ENCODE results near the gene ABCC6.
"Not testable (repeated sequence)": the region's sequence is repeated elsewhere in the genome, so short reads cannot be mapped to it uniquely, and the experiment has no call there.

The ABCC6 gene

GRCh38 chr16:16237071-16237470, 13.8 kb upstream of the ABCC6 start:
- not testable (repeated sequence) for DNase-seq (ENCODE audit: low read depth); H3K4me3 ChIP-seq (ENCODE audit: low read depth, low read length)

GRCh38 chr16:16232692-16233061, 9.4 kb upstream of the ABCC6 start:
- not testable (repeated sequence) for DNase-seq (ENCODE audit: low read depth); H3K4me3 ChIP-seq (ENCODE audit: low read depth, low read length)

GRCh38 chr16:16223662-16224241, 458 bp upstream of the ABCC6 start:
- not testable (repeated sequence) for DNase-seq (ENCODE audit: low read depth)

GRCh38 chr16:16221382-16221781, 1.9 kb downstream of the ABCC6 start:
- not testable (repeated sequence) for DNase-seq (ENCODE audit: low read depth); H3K4me3 ChIP-seq (ENCODE audit: low read depth, low read length)

More at GRCh38 chr16:16223662-16224241, 458 bp upstream of the ABCC6 start:
- H3K4me3 ChIP-seq (ENCODE audit: low read depth, low read length) = peak overlapping the region; percentile 36

GRCh38 chr16:16220449-16220848, 2.8 kb downstream of the ABCC6 start:
- DNase-seq (ENCODE audit: low read depth); H3K4me3 ChIP-seq (ENCODE audit: low read depth, low read length): not testable (repeated sequence)

- not testable (repeated sequence) for DNase-seq (ENCODE audit: low read depth); H3K4me3 ChIP-seq (ENCODE audit: low read depth, low read length)
These were observed 4.5 kb downstream of the ABCC6 start for GRCh38 chr16:16218787-16219186.

- H3K4me3 ChIP-seq (ENCODE audit: low read depth, low read length); DNase-seq (ENCODE audit: low read depth): not testable (repeated sequence)
These were observed 4.9 kb downstream of the ABCC6 start for GRCh38 chr16:16218349-16218748.

GRCh38 chr16:16213863-16214293, 9.4 kb downstream of the ABCC6 start:
- peak; percentile 62 for DNase-seq (ENCODE audit: low read depth)
- H3K4me3 ChIP-seq (ENCODE audit: low read depth, low read length) = not testable (repeated sequence)

GRCh38 chr16:16211404-16211803, 11.9 kb downstream of the ABCC6 start:
- H3K4me3 ChIP-seq (ENCODE audit: low read depth, low read length); DNase-seq (ENCODE audit: low read depth): not testable (repeated sequence)

GRCh38 chr16:16208461-16208860, 14.8 kb downstream of the ABCC6 start:
- H3K4me3 ChIP-seq (ENCODE audit: low read depth, low read length); DNase-seq (ENCODE audit: low read depth): not testable (repeated sequence)

GRCh38 chr16:16207787-16208334, 15.4 kb downstream of the ABCC6 start:
- peak; percentile 69 for DNase-seq (ENCODE audit: low read depth)
- not testable (repeated sequence) for H3K4me3 ChIP-seq (ENCODE audit: low read depth, low read length)

- DNase-seq (ENCODE audit: low read depth) = peak; percentile 82
- not testable (repeated sequence) for H3K4me3 ChIP-seq (ENCODE audit: low read depth, low read length)
These were observed 16.1 kb downstream of the ABCC6 start for GRCh38 chr16:16207097-16207786.

- H3K4me3 ChIP-seq (ENCODE audit: low read depth, low read length); DNase-seq (ENCODE audit: low read depth): not testable (repeated sequence)
These were observed 17.4 kb downstream of the ABCC6 start for GRCh38 chr16:16205864-16206263.

- not testable (repeated sequence) for H3K4me3 ChIP-seq (ENCODE audit: low read depth, low read length); DNase-seq (ENCODE audit: low read depth)
These were observed 18.7 kb downstream of the ABCC6 start for GRCh38 chr16:16204552-16204951.

GRCh38 chr16:16203494-16203893, 19.8 kb downstream of the ABCC6 start:
- DNase-seq (ENCODE audit: low read depth) = not testable (repeated sequence)

More at GRCh38 chr16:16203494-16203893, 19.8 kb downstream of the ABCC6 start:
- not testable (repeated sequence) for H3K4me3 ChIP-seq (ENCODE audit: low read depth, low read length)

Measured in NB4 (cell line).